Measurements from ENCODE around the gene PCDHGB6.
"Not testable (repeated sequence)": the region's sequence is repeated elsewhere in the genome, so short reads cannot be mapped to it uniquely, and the experiment has no call there.

Gene PCDHGB6

GRCh38 chr5:141427783-141428426 lies 20.1 kb downstream of the PCDHGB6 start:
- TF ChIP-seq CTCF (IDR thresholded peaks at IDR 0.05): no peak

GRCh38 chr5:141430332-141431113 lies 22.7 kb downstream of the PCDHGB6 start, which contains the start of gene PCDHGA12:
TSS of gene PCDHGA12 (plus strand) at chr5:141430507. CDS start at chr5:141430760, 253 bp downstream.
- Histone ChIP-seq H3K9me3 (peaks cover 19 to 97% (median 89%) of the 10 kb centered on the region in 3 donors), H3K27me3 (no peaks in the 10 kb centered on the region), H3K27ac (no peak within 1 kb of the TSS), H3K36me3 (peaks cover 9 to 35% (median 30%) of the 10 kb centered on the region in 3 donors), H3K4me1 (no peaks in the 10 kb centered on the region), H3K4me3 (peak within 1 kb of the TSS; percentile 30 to 32)
- intact Hi-C loops (cut with DNase I; ENCODE audit: low total_unique reads): no loop called here
- TF ChIP-seq CTCF (IDR thresholded peaks at IDR 0.05): peak; percentile 9 to 22
- peak in 1 of 2 donors; percentile 63 for DNase-seq

More at GRCh38 chr5:141427783-141428426, 20.1 kb downstream of the PCDHGB6 start:
- H3K27me3 ChIP-seq: no peaks in the 10 kb centered on the region
- H3K27ac ChIP-seq: no peak overlapping the region
- peaks cover 9 to 51% (median 40%) of the 10 kb centered on the region in 3 donors for H3K36me3 ChIP-seq
- peaks cover 23 to 99% (median 92%) of the 10 kb centered on the region in 3 donors for H3K9me3 ChIP-seq
- DNase-seq: no peak
- intact Hi-C loops (cut with DNase I; ENCODE audit: low total_unique reads): loop anchor here (10.0 kb wide), 1 partner anchor 183 kb away; the partner anchor contains the start of gene PCDHB15
- no peak overlapping the region for H3K4me3 ChIP-seq
- no peaks in the 10 kb centered on the region for H3K4me1 ChIP-seq

- Histone ChIP-seq H3K9me3 (peaks cover 17 to 97% (median 89%) of the 10 kb centered on the region in 3 donors), H3K36me3 (peaks cover 9 to 31% (median 30%) of the 10 kb centered on the region in 3 donors)
- no peak for DNase-seq
Measured at GRCh38 chr5:141431286-141431685, 23.5 kb downstream of the PCDHGB6 start.

GRCh38 chr5:141432308-141432707 lies 24.5 kb downstream of the PCDHGB6 start:
- intact Hi-C loops (cut with DNase I; ENCODE audit: low total_unique reads): not testable (repeated sequence)
- H3K9me3 ChIP-seq: peaks cover 11 to 97% (median 87%) of the 10 kb centered on the region in 3 donors

More at GRCh38 chr5:141431286-141431685, 23.5 kb downstream of the PCDHGB6 start:
- H3K4me1 ChIP-seq: no peaks in the 10 kb centered on the region
- intact Hi-C loops (cut with DNase I; ENCODE audit: low total_unique reads): no loop called here
- H3K4me3 ChIP-seq: peak overlapping the region; percentile 30 to 32
- H3K27me3 ChIP-seq: no peaks in the 10 kb centered on the region
- no peak overlapping the region for H3K27ac ChIP-seq
- no peak for TF ChIP-seq CTCF (IDR thresholded peaks at IDR 0.05)

DNA sequence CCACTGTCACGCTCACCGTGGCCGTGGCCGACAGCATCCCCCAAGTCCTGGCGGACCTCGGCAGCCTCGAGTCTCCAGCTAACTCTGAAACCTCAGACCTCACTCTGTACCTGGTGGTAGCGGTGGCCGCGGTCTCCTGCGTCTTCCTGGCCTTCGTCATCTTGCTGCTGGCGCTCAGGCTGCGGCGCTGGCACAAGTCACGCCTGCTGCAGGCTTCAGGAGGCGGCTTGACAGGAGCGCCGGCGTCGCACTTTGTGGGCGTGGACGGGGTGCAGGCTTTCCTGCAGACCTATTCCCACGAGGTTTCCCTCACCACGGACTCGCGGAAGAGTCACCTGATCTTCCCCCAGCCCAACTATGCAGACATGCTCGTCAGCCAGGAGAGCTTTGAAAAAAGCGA lies 24.9 kb downstream of the PCDHGB6 start:
- H3K27me3 ChIP-seq; intact Hi-C loops (cut with DNase I; ENCODE audit: low total_unique reads); H3K27ac ChIP-seq; H3K4me3 ChIP-seq; H3K4me1 ChIP-seq; DNase-seq: not testable (repeated sequence)
- Histone ChIP-seq H3K36me3 (peaks cover 5 to 36% (median 27%) of the 10 kb centered on the region in 3 donors), H3K9me3 (peaks cover 11 to 97% (median 83%) of the 10 kb centered on the region in 3 donors)

More at GRCh38 chr5:141432308-141432707, 24.5 kb downstream of the PCDHGB6 start:
- DNase-seq, H3K27me3 ChIP-seq, H3K27ac ChIP-seq, H3K4me3 ChIP-seq, H3K4me1 ChIP-seq: not testable (repeated sequence)
- peaks cover 9 to 36% (median 27%) of the 10 kb centered on the region in 3 donors for H3K36me3 ChIP-seq

GRCh38 chr5:141434006-141434405 lies 26.2 kb downstream of the PCDHGB6 start:
- Histone ChIP-seq H3K9me3 (peaks cover 7 to 95% (median 75%) of the 10 kb centered on the region in 3 donors), H3K4me1 (no peaks in the 10 kb centered on the region), H3K27me3 (no peaks in the 10 kb centered on the region), H3K4me3 (no peak overlapping the region), H3K36me3 (peaks cover 0 to 38% (median 16%) of the 10 kb centered on the region in 3 donors), H3K27ac (no peak overlapping the region)
- intact Hi-C loops (cut with DNase I; ENCODE audit: low total_unique reads): no loop called here
- TF ChIP-seq CTCF (IDR thresholded peaks at IDR 0.05): no peak
- no peak for DNase-seq

Measured in tibial artery (tissue), 4 donors.